Renal cortex interstitium (tissue), 11 donors: ENCODE results near the gene SULT4A1. TPM values are rescaled to one million over a fixed set of nuclear protein-coding genes. Genes with fewer than 3 reads are reported as not detected.
"Not testable (repeated sequence)": the region's sequence is repeated elsewhere in the genome, so short reads cannot be mapped to it uniquely, and the experiment has no call there.

Source experiments
- DNase-seq, 11 donors: peaks; one replicate each; pipeline ENCODE4 v3.0.0-alpha.2; 2013; ENCODE audit warnings: low read depth in 9 of 11, low spot score in 4 of 11; ENCODE audit errors: extremely low read depth in 1 of 11
- polyA plus RNA-seq, 3 donors: library from polyadenylated mRNA; unstranded; fragments of 120-200 nt; gene quantifications; one replicate each; pipeline ENCODE4 v1.2.1, GENCODE V29; 2013; ENCODE audit not compliant: insufficient read length in 3 of 3

SULT4A1 gene
- polyA plus RNA-seq, 3 donors = 2.9 to 5.6 (median 3.2) TPM

GRCh38 chr22:43876866-43877509, 14.7 kb upstream of the SULT4A1 start:
- DNase-seq = no peak

GRCh38 chr22:43869799-43870198, 7.5 kb upstream of the SULT4A1 start:
- no peak for DNase-seq

DNA sequence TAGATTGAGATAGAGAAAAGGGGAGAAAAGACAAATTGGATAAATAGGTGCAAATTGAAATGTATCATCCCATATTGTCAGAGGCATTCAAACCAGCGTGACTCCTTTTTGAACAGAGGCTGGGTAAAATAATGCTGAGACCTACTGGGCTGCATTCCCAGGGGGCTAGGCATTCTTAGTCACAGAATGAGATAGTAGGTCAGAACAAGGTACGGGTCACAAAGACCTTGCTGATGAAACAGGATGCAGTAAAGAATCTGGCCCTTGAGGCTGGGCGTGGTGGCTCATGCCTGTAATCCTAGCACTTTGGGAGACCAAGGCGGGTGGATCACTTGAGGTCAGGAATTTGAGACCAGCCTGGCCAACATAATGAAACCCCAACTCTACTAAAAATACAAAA, 6.7 kb upstream of the SULT4A1 start:
- DNase-seq = not testable (repeated sequence)

GRCh38 chr22:43867839-43868635, 5.7 kb upstream of the SULT4A1 start:
- DNase-seq = peak in 10 of 11 donors; percentile 58 to 82 (median 76)

GRCh38 chr22:43862882-43863202, 529 bp upstream of the SULT4A1 start:
- DNase-seq = no peak

DNA sequence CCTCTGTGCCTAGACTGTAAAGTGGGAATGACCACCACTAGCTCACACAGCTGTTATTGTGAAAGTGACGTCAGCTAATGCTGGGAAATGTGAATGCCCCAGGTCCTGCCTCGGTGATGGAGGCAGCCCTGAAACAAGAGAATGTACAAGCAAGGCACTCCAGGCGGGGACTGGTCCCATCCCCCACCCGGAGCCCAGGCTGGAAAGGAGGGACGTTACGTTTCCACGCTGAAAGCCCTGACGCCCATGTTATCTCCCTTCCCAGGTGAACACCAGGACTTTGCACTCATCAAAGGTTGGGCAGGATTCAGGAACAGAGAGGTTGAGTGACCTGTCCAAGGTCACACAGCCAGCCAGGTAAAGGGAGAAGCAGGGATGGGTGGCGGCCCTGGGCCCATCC, 784 bp downstream of the SULT4A1 start:
- DNase-seq = no peak

- DNase-seq = no peak
Observed at GRCh38 chr22:43860831-43861230, 1.5 kb downstream of the SULT4A1 start.

GRCh38 chr22:43860126-43860525, 2.2 kb downstream of the SULT4A1 start:
- DNase-seq = no peak

- DNase-seq = no peak
Observed at GRCh38 chr22:43859621-43860020, 2.7 kb downstream of the SULT4A1 start.

- DNase-seq = no peak
Observed at GRCh38 chr22:43859176-43859575, 3.1 kb downstream of the SULT4A1 start.

DNA sequence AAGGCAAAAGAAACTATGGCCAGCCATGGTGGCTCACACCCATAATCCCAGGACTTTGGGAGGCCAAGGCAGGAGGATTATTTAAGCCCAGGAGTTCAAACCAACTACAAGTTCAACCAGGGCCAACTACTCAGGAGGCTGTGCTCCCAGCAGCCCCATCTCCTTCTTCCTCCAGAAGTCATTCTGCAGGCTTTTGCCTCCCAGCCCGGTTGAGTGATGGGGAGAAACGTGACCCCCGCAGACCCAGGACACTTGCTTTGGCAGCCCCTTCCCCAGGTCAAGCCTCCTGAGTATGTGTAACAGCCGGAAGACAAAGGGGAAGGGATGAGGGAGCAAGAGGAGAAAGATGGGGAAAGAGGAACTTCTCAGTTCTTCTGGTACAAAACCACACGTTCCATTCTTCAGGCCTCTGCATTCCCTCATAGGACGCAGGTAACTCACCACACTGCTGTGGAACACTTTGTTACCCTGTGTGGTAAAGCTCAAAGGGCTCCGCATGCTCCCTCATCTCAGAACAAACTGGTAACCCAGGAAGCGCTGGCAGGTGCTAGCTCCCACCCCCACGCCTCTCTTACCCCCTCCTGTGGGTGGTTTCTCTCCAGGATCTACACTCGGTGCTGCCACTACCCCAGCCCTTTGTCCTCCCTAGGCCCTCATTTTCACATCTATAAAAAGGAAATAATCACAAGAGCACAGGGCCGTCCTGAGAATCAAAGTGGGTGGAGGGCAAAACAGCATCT, 4.0 kb downstream of the SULT4A1 start:
- no peak for DNase-seq

DNA sequence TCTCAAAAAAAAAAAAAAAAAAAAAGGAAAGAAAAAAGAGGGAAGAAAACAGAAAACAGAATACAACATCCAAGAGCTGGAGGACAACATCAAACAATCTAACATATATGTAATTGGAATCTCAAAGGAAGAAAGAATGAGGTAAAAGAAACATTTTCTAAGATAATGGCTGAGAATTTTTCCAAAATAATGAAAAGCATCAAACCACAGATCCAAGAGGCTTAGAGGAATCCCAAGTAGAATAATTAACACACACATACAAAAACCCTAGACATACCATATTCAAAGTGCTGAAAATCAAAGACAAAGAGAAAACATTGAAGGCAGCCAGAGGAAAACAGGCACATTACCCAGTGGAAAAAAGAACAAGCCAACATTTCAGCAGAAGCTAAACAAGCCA, 4.9 kb downstream of the SULT4A1 start:
- DNase-seq = no peak

GRCh38 chr22:43855431-43855830, 6.9 kb downstream of the SULT4A1 start:
- no peak for DNase-seq

DNA sequence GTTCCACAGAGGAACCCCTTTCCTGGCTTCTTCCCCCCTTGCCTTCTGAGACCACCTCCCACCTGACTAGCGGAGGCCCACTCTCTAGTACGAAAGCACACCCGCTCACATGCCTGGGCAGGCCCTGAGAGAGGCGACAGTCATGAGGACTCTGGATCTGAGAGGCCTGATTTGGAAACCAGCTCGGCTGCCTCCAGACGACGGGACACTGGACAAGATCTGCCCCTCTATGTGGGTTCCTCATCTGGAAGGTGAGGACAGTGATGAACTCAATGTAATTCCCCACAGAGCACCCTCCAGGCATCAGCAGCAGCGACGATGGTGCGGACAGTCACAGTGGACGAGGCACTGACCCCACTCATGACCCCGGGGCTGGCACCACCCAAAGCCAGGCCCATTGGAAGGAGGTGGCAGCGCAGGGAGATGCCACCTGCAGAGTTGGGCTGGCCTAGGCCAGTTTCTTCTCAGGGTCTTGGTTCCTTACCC, 7.5 kb downstream of the SULT4A1 start:
- DNase-seq = no peak

GRCh38 chr22:43854121-43854785, 8.1 kb downstream of the SULT4A1 start:
- DNase-seq = no peak

GRCh38 chr22:43853328-43853931, 8.9 kb downstream of the SULT4A1 start:
- no peak for DNase-seq

DNA sequence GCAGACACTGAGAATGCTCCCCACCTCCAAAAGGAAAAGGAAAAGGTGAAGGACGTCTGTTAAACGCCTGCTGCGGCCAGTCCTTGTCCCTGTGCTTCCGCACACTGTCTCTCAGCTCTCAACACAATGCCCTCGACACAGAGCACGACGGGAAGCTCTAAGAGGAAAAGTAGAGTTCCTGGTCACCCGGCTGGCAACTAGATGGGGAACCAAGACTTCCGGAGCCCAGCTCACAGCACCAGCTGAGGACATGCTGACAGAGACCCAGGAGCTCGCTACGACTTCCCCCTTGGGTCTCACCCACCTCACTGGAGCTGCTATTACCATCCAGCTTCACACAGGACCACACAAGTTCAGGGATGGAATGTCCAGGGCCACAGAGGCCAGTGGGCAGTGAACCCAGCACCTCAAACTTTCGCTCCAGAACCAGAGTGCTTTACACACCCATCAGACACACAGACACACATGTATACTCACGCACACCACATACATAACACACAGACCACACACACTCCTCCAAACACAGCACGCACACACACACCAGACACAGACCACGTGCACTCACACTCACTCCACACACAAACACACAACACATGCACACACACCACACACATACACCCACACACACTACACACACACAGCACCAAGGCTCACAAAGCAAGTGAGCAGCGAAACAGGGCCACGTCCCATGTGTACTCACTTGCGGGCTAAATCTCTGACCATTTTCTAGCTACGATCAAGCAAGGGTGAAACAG, 9.6 kb downstream of the SULT4A1 start:
- DNase-seq = no peak

GRCh38 chr22:43851979-43852307, 10.4 kb downstream of the SULT4A1 start:
- DNase-seq = no peak
